CD4-positive, alpha-beta T cell treated with Interleukin-6 for 4 hours (primary cell): Measurements from ENCODE around the gene SH2B2.
A peak's percentile ranks its signal among the peaks of the same experiment; 100 is the strongest.
"Not testable (repeated sequence)": the region's sequence is repeated elsewhere in the genome, so short reads cannot be mapped to it uniquely, and the experiment has no call there.

Experiments
- DNase-seq: peaks from one replicate; pipeline ENCODE4 v3.0.0-alpha.2; 2020; ENCODE audit warnings: mixed read lengths

The SH2B2 gene

DNA sequence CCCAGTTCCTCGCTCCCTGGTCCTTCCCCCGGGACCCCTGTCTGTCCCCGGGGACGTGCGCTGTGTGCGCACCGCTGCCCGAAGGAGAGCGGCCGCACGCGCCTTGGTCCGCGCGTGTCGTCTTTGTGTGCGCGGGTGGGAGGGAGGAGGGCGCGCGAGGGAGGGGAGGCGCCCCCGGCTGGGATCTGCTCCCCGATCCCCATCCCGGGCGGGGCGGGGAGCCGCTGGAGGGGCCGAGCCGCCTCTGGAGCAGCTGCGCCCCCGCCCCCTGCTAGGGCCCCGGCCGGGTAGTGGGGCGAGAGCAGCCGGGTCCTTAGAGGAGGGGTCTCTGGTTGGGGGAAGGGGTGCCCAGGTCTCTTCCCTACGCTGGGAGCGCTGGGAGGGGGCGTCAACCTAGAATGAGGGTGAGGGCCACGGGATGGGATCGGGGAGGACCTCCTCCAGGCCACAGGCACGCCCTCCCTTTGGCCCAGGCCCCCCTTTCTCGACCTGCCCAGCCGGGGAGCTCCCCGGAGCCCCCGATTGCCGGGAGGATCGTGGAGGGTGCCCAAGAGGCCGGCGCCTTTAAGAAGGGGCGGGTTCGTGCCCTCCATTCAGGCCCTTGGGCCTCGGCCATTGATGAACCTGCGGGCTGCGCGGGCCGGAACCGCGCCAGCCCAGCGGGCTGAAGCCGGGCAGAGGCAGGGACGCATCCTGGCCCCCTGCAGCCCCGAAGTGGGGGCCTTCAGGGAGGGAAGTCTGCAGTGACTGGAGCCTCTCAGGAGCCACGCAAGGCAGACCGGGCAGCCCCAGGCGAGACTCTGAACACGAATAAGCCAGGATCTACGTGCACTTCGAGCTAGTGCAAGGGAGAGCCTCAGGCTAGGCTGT is 678 bp downstream of the SH2B2 start:
- DNase-seq: peak; percentile 24

DNA sequence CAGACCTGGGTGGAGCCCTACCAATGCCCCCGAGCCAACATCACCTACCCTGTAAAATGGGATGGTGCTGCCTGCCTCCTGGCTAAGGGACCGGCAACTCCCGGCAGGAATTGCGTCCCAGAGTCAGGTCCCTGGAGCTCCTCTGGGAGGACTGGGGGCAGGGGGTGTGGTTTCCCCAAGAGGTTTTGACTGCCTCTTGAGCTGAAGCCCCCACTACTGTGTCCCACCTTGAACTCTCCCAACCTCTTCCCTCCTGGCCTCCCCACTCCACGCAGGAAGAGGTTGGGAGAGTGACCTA is 1.3 kb downstream of the SH2B2 start:
- DNase-seq: no peak

DNA sequence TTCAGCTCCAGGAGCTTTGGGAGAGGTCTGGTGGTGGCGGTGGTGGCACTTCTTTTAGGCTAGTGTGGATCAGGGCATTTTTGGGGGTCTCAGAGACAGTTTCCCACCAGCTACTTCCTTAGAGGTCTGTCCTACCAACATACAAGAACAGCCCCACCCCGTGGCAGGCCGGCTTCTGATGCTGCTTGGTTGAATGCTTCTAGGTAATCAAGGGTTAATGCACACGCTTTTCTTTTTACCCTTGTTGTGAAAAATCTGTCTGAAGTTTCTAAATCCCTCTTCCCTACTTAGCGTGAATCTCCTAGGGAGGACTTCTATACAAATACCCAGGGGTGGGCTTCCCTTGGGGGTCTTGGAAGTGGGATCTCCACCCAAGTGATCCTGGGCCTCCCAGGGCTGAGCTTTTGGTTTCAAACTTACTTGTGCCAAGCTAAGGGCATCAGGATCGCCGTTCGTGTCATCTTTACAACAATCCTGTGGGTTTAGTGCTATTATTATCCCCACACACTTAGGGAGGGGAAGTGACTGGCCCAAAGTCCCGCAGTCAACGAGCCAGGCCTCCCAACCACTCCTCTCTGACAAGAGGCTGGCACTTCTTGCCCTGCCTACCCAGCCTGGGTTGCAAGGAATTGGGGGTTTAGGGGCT is 1.7 kb downstream of the SH2B2 start:
- no peak for DNase-seq

DNA sequence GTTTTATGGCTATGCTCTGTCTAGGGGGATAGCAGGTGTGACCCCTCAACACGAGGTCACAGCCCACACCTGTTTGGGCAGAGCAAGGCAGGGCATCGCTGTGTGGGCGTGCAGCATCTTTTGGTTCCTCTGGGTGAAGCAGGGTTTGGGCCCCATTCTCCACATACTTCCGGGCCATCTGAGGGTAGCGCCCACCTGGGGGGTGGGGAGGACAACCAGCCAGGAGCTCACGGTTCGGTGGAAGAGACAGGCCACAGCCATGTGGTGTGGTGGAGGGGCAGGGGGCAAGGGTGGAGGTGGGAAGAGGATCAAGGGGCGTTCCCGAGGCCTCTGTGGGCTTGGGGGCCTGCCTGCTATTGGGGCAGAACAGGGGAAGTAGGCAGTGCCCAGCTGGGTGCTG is 2.4 kb downstream of the SH2B2 start:
- DNase-seq: no peak

DNA sequence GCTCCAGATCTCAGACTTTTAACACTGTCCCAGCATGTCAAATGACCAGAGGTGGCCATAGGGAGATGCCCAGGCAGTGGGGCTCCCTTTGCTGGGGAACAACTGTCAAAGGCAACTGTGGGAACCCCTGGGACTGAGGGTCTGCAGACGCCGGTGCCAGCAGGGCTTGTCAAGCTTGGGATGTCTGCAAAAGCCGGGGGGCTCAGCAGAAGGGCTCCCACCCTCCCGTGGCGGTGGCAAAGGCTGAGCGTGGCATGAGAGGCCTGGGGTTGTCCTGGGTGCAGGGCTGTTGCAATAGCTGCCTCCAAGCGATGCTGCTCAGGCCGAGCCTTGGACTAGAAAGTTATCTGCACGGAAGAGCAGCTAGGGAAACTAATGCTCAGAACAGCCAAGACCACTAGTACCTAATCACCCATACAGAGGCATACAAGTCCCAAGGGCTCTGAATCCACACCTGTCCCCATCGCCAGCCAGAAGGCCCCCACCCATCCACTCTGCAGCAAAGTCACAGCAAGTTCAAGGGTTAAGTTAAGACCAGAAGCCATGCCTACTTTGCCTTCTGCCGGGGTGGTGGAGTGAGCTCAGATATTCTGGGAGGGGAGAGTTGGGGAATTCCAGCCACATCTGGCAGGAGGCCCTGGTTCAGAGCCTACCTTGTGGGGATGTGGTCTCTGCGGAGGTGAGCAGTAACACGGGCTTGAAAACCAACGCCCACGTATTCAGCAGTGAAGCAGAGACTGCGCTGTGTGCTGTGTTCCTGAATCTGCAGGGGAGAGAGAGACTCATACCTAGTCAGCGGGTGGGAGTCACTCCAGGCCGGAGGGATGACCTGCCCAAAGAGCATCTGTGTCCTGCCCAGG is 4.6 kb downstream of the SH2B2 start:
- DNase-seq: no peak

DNA sequence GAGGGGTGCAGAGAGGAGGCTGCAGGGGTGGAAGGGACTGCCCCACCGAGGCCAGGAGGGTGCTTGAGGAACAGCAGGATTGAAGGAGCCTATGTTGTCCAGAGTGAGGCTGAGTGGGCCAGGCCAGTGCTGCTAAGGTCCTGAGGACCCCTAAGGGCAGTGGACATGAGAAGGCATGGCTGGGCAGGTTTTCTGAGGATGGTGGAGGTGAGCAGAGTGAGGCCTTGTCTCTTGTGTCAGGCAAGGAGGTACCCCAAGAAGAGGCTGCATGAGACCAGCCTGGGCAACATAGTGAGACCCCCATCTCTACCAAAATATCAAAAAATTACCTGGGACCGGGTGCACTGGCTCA is 5.2 kb downstream of the SH2B2 start:
- no peak for DNase-seq

DNA sequence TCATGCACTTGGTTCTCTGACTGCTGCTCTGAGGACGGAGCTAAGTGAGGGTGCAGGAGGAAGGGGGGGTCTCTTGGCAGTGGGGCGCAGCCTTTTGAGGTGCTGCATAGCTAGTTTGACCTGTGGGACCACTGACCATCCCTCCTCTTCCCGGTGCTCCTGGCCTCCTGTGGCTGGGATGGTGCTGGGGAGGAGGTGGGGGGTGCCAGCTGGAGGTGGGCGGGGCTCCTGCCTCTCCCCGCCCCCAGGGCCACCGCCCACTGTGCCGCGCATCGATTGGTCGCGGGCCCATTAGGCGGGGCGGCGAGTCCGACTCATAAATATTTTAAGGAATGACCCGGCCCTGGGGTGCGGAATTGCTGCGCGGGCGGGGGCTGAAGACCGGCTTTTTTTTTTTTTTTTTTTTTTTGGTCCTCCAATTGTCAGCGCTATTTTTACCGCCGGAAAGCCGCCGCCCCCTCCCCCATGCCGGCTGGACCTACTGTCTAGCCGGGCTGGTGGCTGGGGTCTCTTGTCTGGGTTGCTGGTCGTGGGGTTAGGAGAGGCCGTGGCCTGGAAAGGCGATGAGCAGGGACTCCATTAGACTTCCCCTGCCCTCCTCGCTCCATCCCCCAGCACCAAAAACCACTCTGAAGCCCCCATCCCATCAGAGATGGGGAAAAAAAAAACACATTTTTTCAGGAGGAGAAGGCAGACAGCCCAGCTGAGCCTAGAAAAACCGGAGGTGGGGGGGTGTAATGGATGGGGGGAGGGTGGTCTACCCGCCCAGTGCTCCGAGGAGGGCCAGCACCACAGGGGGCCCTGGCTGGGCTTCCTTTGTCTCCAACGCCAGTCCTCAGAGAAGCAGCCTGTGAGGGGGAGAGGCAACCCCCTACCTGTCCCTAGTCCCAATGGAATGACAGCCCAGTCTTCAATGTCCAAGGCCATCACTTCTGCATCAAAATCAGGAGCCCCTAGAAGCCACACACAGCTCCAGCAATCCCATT is 6.4 kb downstream of the SH2B2 start:
- DNase-seq: no peak

DNA sequence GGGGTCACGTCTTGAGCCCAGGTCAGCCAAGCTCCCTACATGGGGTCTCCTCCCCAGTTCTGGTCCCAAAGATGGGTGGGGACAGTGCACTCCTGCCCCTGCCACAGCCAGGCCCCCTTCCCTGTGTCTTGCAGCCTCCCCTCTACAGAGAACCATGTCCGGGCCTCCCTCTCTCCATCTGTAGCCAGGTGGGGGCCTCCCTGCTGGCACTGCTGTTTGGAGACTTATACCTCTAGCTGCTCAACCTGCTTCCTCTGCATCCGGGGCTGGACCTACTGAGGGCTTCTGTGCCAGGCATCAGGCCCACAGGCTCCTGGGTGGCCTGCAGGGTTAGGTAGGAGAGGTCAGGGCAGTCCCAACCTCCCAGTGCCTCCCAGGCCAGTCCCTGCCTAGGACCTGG is 7.9 kb downstream of the SH2B2 start:
- DNase-seq: no peak

DNA sequence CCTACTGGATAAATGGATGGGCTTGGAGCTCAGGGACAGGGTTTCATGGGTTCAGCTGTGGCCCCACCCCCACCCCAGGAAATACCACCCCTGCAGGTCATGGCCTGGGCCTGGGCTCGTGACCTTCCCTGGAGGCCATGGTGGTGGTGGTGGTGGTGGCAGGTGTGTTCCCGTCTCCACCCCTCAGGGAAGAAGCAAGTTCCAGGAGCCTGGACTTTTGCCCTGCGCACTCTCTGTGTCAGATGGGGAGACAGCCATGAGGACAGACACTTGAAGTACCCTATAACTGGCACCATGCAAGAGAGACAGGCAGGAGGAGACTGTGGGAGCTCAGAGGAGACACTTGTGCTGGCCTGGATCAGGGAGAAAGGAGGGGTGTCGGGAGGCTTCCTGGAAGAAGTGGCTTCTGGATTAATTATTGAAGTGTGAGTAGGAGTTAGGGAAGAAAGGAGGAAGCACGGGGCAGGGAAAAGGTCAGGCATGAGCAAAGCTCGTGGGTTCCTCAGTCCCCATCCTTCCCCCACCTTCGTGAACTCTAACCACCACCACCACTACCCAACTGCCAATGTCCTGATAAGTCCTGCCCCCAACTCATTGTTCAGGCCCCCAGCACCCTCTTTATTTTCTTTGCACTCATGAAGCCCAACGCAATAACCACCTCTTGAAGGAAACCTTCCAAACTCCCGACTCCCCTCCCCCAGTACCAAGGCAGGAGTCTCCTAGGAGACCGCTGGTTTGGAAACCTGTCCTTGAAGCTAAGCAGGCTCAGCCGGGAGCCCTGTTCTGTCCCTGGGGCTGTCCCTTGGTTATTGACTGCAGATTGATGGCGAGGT is 8.9 kb downstream of the SH2B2 start:
- no peak for DNase-seq

DNA sequence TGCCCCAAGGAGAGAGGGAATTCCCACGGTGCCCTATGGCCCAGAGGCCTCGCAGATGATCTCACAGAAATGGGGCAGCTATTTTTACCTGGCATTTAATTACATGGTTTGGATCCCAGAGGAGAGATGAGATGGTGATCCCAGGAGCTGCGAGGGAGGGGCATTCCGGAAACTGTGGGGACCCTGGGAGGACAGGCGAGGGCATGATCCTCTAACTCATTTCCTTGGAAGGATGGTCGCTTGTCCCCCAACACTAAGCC is 9.4 kb downstream of the SH2B2 start:
- no peak for DNase-seq

DNA sequence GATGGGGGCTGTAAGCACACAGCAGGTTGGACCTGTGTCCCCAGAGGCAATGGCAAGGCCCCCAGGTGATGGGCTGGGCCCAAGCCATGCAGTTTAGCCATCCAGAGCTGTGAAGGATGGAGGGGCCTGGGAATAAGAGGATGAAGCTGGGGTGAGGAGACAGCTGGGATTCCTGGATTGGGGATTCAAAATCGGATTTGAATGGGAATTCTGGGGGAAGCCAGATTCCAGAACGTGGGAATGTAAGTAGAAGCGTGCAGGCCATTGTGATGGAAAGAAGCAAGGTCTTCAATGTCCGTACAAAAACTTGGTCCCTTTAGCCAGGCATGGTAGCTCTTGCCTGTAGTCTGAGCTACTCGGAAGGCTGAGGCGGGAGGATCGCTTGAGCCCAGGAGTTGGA is 9.8 kb downstream of the SH2B2 start:
- DNase-seq: no peak

DNA sequence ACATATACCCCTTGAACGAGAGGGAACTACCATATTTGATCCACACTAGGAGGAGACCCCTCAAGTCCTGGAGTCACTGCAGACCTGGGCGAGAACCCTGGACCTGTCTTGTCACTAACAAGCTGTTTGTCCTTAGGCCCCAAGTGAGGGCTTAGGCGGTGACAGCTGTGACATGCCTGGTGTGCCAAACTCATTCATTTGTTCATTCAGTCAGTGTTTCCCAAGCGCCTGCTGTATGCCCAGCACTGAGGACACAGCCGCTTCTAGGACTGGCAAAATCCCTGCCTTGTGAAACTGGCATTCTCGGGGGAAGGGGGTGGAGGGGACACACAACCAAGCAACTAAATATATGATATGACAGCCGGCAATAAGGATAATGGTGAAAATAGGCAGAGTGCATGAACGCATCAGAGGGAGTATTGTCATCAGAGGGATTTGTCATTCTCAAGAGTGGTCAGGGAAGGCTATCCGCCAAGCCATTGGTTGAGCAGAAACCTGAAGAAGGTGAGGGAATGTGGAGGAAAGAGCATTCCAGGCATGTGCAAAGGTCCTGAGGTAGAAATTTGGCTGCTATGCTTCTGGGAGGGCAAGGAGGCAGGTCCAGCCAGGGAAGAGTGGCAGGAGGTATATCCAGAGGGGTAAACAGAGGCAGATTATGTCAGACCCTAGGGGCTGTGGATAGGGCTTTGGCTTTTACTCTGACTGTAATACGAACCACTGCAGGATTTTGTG is 11.0 kb downstream of the SH2B2 start:
- DNase-seq: no peak

DNA sequence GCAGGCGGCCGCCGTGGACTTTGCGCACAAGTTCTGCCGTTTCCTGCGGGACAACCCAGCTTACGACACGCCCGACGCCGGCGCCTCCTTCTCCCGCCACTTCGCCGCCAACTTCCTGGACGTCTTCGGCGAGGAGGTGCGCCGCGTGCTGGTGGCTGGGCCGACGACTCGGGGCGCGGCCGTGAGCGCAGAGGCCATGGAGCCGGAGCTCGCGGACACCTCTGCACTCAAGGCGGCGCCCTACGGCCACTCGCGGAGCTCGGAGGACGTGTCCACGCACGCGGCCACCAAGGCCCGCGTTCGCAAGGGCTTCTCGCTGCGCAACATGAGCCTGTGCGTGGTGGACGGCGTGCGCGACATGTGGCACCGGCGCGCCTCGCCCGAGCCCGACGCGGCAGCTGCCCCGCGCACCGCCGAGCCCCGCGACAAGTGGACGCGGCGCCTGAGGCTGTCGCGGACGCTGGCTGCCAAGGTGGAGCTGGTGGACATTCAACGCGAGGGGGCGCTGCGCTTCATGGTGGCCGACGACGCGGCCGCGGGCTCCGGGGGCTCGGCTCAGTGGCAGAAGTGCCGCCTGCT is 14.1 kb downstream of the SH2B2 start:
- DNase-seq: no peak

DNA sequence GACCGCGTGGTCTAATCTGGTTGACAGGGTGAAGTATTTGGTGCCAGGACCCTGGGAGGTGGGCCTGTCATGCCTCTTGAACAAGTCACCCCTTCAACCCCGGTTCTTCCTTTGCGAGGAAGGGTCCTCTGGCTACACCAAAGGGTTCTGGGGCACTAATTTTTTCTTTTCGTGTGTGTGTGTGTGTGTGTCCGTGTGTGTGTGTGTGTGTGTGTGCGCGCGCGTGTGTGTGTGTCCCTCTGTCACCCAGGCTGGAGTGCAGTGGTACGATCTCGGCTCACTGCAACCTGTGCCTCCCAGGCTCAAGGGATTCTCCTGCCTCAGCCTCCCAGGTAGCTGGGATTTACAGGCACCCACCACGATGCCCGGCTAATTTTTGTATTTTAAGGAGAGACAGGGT is 14.7 kb downstream of the SH2B2 start:
- DNase-seq: not testable (repeated sequence)

DNA sequence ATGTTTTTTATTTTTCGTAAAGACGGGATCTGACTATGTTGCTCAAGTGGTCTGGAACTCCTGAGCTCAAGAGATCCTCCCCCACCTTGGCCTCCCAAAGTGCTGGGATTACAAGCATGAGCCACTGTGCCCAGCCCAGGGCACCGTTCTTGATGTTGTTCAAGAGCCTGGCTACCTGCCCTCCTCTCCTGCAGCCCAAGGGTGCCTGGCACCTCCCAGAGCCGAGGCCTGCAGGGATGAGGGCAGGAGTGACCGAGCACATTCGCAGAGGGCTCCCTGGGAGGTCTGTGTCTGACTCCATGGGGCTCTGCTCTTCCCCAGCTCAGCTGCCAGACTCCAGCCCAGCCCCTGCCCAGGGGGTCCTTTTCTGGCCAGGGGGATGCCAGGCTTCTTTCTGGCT is 15.4 kb downstream of the SH2B2 start:
- no peak for DNase-seq

DNA sequence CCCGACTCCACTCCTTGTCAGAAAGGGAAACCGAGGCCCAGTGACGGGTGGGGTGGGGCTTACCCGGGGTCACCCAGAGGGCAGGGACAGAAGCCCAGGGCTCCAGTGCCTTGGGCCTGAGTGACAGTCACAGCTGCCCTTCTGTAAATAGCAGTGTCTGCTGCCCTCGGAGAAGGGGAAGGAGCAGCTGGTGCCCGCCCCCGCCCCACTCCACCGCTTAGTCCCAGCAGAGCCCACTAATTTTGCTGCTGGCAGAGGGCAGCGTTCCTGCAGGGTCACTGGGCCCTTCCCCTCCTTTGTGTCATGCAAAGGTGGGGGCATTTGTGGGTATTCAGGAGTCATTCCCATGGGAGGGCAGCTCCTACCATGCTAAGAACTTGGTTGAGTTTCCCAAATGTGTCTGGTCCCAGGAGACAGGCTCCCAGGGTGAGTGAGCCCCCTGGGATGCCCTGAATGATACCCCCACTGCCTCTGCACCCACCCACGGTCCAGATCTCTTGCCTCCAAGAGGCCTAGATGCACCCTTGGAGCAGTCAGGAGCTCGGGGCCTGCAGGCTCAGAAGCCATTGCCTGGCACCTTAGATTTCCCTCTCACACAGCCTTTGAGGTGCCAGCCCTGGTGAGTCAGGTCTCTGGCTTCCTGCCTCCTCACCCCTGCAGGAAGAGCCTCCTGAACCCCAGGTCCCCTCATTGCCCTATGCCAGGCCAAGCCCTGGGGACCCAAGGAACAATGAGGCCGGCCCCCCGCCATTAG is 17.2 kb downstream of the SH2B2 start:
- no peak for DNase-seq

DNA sequence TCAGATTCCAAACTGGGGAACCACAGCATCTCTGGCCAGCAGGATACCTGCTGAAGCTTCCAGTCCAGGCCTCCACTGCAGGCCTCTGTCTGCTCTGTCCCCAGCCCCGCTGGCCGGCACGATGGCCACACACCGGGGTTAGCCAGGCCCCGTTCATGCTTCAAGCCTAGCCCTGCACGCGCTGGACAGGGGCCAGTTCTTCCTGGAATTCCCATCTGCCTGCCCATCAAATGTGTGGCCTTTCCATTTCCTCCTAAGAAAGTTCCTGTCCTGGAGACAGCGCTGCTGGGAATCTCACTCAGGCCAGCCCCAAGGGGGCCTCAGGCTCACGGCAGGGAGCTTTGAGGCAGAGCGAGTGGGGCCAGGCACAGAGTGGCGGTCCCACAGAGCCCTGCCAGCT is 18.0 kb downstream of the SH2B2 start:
- DNase-seq: no peak

DNA sequence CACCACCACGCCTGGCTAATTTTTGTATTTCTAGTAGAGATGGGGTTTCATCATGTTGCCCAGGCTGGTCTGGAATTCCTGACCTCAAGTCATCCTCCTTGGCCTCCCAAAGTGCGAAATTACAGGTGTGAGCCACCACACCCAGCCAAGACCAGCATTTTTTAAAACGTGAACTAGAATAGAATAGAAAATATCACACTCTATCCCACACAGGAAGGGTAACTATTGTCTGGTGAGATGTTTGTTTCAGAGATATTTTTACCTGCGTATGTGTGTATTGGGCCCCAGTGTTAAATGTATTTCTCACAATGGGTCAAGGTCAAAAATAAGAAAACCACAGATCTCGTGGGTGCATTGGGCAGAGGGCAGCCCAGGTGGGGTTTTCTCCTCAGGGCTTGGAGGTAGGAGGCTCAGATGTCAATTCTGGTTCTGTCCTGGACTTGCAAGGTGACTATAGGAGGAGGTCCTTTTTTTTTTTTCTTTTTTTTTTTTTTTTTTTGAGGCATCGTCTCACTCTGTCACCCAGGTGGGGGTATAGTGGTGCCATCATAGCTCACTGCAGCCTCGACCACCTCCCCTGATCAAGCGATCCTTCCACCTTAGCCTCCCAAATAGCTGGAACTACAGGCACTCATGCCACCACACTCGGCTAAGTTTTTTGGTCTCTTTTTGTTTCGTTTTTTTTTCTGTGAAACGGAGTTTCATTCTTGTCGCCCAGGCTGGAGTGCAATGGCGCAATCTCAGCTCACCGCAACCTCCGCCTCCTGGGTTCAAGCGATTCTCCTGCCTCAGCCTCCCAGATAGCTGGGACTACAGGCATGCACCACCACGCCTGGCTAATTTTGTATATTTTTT is 19.0 kb downstream of the SH2B2 start:
- DNase-seq: no peak
